ENCODE data around the gene CCNT1. TPM values are rescaled to one million over a fixed set of nuclear protein-coding genes. Genes with fewer than 3 reads are reported as not detected.

Gene CCNT1
- total RNA-seq, 4 donors from 2014 or later, result 20.7 to 45.1 (median 32.0) TPM

DNA sequence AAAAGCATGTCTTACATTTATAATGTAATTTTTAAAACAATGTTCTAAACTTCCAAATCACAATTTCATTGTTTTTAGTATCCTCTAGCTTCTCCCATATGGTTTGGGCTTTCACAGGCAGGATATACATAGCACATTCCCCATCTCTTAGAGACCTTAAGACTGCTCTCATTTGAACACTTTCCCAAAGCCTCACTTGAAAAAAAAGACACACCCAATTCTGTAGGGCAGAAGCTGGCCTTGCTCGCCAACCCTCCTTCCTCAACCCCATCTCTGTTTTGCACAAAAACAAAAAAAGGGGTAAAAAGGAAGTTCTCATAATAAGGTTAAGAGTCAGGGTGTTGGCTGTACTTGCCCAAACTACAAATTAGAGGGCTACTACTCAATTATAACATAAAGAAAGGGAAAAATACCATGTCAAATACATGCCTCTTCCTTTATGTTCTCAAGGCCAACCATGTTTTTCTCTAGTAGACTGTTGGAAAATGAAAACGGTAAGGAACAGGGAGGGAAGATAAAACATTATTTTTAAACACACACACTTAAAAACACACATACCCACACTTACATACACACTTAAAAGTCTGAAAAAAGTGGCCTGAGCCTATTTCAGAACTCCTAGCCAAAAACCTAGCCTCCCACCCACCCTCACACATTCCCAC is 24.6 kb downstream of the CCNT1 start:
- DNase-seq (ENCODE audit: low spot score), result no peak
- no peak for ATAC-seq (ENCODE audit: low FRiP score)

GRCh38 chr12:48690990-48691389 is 25.5 kb downstream of the CCNT1 start:
- DNase-seq (ENCODE audit: low spot score) (no peak), ATAC-seq (ENCODE audit: low FRiP score) (no peak)
- TF ChIP-seq, protein P1, sequence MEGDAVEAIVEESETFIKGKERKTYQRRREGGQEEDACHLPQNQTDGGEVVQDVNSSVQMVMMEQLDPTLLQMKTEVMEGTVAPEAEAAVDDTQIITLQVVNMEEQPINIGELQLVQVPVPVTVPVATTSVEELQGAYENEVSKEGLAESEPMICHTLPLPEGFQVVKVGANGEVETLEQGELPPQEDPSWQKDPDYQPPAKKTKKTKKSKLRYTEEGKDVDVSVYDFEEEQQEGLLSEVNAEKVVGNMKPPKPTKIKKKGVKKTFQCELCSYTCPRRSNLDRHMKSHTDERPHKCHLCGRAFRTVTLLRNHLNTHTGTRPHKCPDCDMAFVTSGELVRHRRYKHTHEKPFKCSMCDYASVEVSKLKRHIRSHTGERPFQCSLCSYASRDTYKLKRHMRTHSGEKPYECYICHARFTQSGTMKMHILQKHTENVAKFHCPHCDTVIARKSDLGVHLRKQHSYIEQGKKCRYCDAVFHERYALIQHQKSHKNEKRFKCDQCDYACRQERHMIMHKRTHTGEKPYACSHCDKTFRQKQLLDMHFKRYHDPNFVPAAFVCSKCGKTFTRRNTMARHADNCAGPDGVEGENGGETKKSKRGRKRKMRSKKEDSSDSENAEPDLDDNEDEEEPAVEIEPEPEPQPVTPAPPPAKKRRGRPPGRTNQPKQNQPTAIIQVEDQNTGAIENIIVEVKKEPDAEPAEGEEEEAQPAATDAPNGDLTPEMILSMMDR (IDR thresholded peaks at IDR 0.05), result no peak

More for the DNA sequence above, 24.6 kb downstream of the CCNT1 start:
- TF ChIP-seq, protein P1 (IDR thresholded peaks at IDR 0.05), result no peak

GRCh38 chr12:48690436-48690835 is 26.1 kb downstream of the CCNT1 start:
- TF ChIP-seq, protein P1 (IDR thresholded peaks at IDR 0.05), result no peak
- no peak for ATAC-seq (ENCODE audit: low FRiP score)
- no peak for DNase-seq (ENCODE audit: low spot score)

DNA sequence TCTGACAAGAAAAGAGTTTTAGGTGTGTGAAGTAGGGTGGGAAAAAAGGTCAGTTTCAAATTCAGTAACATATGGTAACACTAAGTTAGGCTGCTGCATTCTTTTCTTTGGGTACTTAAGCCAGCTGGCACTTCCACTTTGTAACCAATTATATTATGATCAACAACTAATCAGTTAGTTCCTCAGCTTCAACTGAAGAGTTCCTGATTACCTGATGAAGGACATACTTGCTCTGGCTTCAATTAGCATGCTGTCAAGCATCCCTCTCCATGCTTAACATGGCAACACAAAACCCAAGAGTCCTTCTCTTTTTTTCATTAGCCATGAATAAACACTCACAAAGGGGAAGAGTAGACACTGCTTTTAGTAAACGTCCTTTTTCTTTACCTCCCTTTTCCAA is 27.7 kb downstream of the CCNT1 start:
- ATAC-seq (ENCODE audit: low FRiP score), result no peak
- TF ChIP-seq, protein P1 (IDR thresholded peaks at IDR 0.05), result no peak
- DNase-seq (ENCODE audit: low spot score), result no peak

DNA sequence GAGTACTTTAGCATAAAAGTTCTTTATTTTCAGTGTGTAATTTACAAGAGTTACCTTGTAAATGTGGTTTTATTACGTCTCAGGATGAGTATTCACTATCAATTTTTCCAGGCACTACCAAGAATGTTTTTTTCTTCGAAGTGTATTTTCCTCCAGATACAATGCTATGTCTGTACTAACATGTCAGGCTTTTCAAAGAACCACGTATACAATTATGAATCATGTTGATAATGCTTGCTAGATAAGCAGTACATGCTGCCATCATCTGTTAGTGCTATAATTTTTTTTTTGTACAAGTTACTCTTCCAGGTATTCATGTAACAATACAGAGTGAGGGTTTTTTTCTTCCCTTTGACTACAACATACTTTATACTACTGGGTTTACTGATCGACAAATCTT is 28.9 kb downstream of the CCNT1 start:
- TF ChIP-seq, protein P1 (IDR thresholded peaks at IDR 0.05), result no peak
- no peak for ATAC-seq (ENCODE audit: low FRiP score)
- no peak for DNase-seq (ENCODE audit: low spot score)

DNA sequence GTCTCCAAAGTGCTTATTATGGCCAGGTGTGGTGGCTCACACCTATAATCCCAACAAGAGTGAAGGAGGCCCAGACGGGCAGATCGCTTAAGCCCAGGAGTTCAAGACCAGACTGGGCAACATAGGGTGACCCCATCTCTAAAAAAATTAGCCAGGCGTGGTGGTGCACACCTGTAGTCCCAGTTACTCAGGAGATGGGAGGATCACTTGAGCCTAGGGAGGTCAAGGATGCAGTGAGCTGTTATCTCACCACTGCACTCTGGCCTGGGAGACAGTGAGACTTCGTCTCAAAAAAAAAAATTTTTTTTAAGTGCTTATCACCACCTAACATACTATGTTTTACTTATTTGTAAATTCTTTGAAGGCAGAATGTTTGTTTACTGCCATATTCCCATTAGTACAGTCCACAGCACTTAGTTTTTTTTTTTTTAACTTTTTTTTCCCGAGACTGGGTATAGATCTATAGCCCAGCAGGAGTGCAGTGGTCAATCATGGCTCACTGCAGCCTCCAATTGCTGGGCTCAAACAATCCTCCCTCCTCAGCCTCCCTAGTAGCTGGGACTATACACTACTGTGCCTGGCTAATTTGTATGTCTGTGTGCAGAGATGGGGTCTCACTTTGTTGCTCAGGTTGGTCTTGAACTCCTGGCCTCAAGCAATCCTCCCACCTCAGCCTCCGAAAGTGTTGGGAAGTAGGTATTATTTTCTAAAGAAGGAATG is 29.7 kb downstream of the CCNT1 start:
- ATAC-seq (ENCODE audit: low FRiP score), result no peak
- TF ChIP-seq, protein P1 (IDR thresholded peaks at IDR 0.05), result no peak
- no peak for DNase-seq (ENCODE audit: low spot score)

Data from omental fat pad (tissue), 4 donors.